ENCODE results near the gene WDR59.

GRCh38 chr16:75029854-75030253, 44.9 kb upstream of the WDR59 start:
- TF ChIP-seq, protein P1, sequence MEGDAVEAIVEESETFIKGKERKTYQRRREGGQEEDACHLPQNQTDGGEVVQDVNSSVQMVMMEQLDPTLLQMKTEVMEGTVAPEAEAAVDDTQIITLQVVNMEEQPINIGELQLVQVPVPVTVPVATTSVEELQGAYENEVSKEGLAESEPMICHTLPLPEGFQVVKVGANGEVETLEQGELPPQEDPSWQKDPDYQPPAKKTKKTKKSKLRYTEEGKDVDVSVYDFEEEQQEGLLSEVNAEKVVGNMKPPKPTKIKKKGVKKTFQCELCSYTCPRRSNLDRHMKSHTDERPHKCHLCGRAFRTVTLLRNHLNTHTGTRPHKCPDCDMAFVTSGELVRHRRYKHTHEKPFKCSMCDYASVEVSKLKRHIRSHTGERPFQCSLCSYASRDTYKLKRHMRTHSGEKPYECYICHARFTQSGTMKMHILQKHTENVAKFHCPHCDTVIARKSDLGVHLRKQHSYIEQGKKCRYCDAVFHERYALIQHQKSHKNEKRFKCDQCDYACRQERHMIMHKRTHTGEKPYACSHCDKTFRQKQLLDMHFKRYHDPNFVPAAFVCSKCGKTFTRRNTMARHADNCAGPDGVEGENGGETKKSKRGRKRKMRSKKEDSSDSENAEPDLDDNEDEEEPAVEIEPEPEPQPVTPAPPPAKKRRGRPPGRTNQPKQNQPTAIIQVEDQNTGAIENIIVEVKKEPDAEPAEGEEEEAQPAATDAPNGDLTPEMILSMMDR (conservative IDR thresholded peaks at IDR 0.05; ENCODE audit: low read depth in 2 of 2) = no peak
- TF ChIP-seq EZH2 (IDR thresholded peaks at IDR 0.05; ENCODE audit: low read depth, unreplicated experiment) (no peak), ZNF462 (CRISPR knock-in tag; IDR thresholded peaks at IDR 0.05) (no peak), ZNF114 (CRISPR knock-in tag; IDR thresholded peaks at IDR 0.05) (no peak), POLR2AphosphoS5 (IDR thresholded peaks at IDR 0.05; ENCODE audit: low read depth) (no peak), EZH2phosphoT487 (IDR thresholded peaks at IDR 0.05; ENCODE audit: unreplicated experiment) (no peak), CREB1 (CRISPR knock-in tag; IDR thresholded peaks at IDR 0.05; ENCODE audit: low read depth) (no peak), ZNF331 (CRISPR knock-in tag; IDR thresholded peaks at IDR 0.05; ENCODE audit: low read depth) (no peak)
- TF ChIP-seq, protein P2, sequence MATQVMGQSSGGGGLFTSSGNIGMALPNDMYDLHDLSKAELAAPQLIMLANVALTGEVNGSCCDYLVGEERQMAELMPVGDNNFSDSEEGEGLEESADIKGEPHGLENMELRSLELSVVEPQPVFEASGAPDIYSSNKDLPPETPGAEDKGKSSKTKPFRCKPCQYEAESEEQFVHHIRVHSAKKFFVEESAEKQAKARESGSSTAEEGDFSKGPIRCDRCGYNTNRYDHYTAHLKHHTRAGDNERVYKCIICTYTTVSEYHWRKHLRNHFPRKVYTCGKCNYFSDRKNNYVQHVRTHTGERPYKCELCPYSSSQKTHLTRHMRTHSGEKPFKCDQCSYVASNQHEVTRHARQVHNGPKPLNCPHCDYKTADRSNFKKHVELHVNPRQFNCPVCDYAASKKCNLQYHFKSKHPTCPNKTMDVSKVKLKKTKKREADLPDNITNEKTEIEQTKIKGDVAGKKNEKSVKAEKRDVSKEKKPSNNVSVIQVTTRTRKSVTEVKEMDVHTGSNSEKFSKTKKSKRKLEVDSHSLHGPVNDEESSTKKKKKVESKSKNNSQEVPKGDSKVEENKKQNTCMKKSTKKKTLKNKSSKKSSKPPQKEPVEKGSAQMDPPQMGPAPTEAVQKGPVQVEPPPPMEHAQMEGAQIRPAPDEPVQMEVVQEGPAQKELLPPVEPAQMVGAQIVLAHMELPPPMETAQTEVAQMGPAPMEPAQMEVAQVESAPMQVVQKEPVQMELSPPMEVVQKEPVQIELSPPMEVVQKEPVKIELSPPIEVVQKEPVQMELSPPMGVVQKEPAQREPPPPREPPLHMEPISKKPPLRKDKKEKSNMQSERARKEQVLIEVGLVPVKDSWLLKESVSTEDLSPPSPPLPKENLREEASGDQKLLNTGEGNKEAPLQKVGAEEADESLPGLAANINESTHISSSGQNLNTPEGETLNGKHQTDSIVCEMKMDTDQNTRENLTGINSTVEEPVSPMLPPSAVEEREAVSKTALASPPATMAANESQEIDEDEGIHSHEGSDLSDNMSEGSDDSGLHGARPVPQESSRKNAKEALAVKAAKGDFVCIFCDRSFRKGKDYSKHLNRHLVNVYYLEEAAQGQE (IDR thresholded peaks at IDR 0.05; ENCODE audit: unreplicated experiment) = no peak
